WTC11 (cell line): ENCODE results near the gene IZUMO1. TPM values are rescaled to one million over a fixed set of nuclear protein-coding genes. Genes with fewer than 3 reads are reported as not detected.

Experiments
- ATAC-seq: fragments of 200-7000 bp; cut with Tn5 transposase; 2 replicates; pipeline ENCODE4 v1.10.0; 2021; ENCODE audit warnings: mild to moderate bottlenecking, moderate library complexity
- CTCF ChIA-PET: fragments of 300-600 bp; sonication (Branson Sonifier 250); formaldehyde crosslinking; loops from one replicate; lab custom pipeline; 2021; ENCODE audit warnings: antibody characterized with exemption; lab: Charles Lee
- POLR2A ChIA-PET: fragments of 350-600 bp; sonication (Branson Sonifier 250); formaldehyde crosslinking; loops from one replicate; lab custom pipeline; 2021; ENCODE audit warnings: antibody characterized with exemption; lab: Charles Lee
- DNase-seq: peaks from one replicate; pipeline ENCODE4 v3.0.0; 2021; ENCODE audit warnings: low spot score
- H3K27ac Mint-ChIP-seq: 2 replicates; pipeline ENCODE4 v1.8.0; 2021; ENCODE audit warnings: mixed read lengths
- H3K27me3 Mint-ChIP-seq: 2 replicates; pipeline ENCODE4 v1.8.0; 2021; ENCODE audit warnings: low read depth, mild to moderate bottlenecking, moderate library complexity, mixed read lengths
- H3K36me3 Mint-ChIP-seq: 2 replicates; pipeline ENCODE4 v1.8.0; 2021; ENCODE audit warnings: mixed read lengths
- H3K4me1 Mint-ChIP-seq: 2 replicates; pipeline ENCODE4 v1.8.0; 2022; ENCODE audit warnings: mixed read lengths
- H3K4me3 Mint-ChIP-seq: 2 replicates; pipeline ENCODE4 v1.8.0; 2021; ENCODE audit warnings: mild to moderate bottlenecking, moderate library complexity, mixed read lengths
- H3K9me3 Mint-ChIP-seq: 2 replicates; pipeline ENCODE4 v1.8.0; 2021; ENCODE audit warnings: mixed read lengths
- CBFB ChIP-seq: sonication (generic); formaldehyde crosslinking; IDR thresholded peaks from 2 replicates; pipeline ENCODE4 v1.8.1; 2022; ENCODE audit warnings: mild to moderate bottlenecking, low read depth, missing genetic modification reagents
- CREB1 ChIP-seq: sonication (generic); formaldehyde crosslinking; IDR thresholded peaks from 2 replicates; pipeline ENCODE4 v1.8.0; 2023; ENCODE audit warnings: mild to moderate bottlenecking, missing genetic modification reagents
- ERG ChIP-seq: fragments of 250-450 bp; sonication (Bioruptor Pico); IDR thresholded peaks from 2 replicates; pipeline ENCODE4 v1.8.0; 2021; ENCODE audit warnings: mild to moderate bottlenecking
- ESRRA ChIP-seq: sonication (generic); formaldehyde crosslinking; IDR thresholded peaks from 2 replicates; pipeline ENCODE4 v1.8.1; 2022; ENCODE audit warnings: mild to moderate bottlenecking, missing genetic modification reagents, borderline replicate concordance
- JUN ChIP-seq: sonication (generic); formaldehyde crosslinking; IDR thresholded peaks from 2 replicates; pipeline ENCODE4 v1.8.0; 2023; ENCODE audit warnings: mild to moderate bottlenecking, missing genetic modification reagents
- MXD4 ChIP-seq: fragments of 250-450 bp; sonication (Bioruptor Pico); IDR thresholded peaks from 2 replicates; pipeline ENCODE4 v1.8.0; 2021; ENCODE audit warnings: mild to moderate bottlenecking, moderate library complexity, borderline replicate concordance
- NFATC4 ChIP-seq: fragments of 250-450 bp; sonication (Bioruptor Pico); IDR thresholded peaks from 2 replicates; pipeline ENCODE4 v1.9.0; 2021; ENCODE audit warnings: mild to moderate bottlenecking
- NFE2L1 ChIP-seq: sonication (generic); formaldehyde crosslinking; IDR thresholded peaks from 2 replicates; pipeline ENCODE4 v1.8.1; 2023; ENCODE audit warnings: missing genetic modification reagents
- NFYB ChIP-seq: sonication (generic); formaldehyde crosslinking; conservative IDR thresholded peaks from 2 replicates; pipeline ENCODE4 v1.8.0; 2022; ENCODE audit warnings: low read depth, missing genetic modification reagents
- NR2C2 ChIP-seq: sonication (generic); formaldehyde crosslinking; IDR thresholded peaks from 2 replicates; pipeline ENCODE4 v1.8.0; 2022; ENCODE audit warnings: mild to moderate bottlenecking, missing genetic modification reagents
- RORB ChIP-seq: fragments of 250-450 bp; sonication (Bioruptor Pico); IDR thresholded peaks from 2 replicates; pipeline ENCODE4 v1.9.0; 2021; ENCODE audit warnings: mild to moderate bottlenecking
- SMAD4 ChIP-seq: sonication (generic); formaldehyde crosslinking; IDR thresholded peaks from 2 replicates; pipeline ENCODE4 v1.8.0; 2022; ENCODE audit warnings: mild to moderate bottlenecking, missing genetic modification reagents
- SP1 ChIP-seq: sonication (generic); formaldehyde crosslinking; conservative IDR thresholded peaks from 2 replicates; pipeline ENCODE4 v1.8.1; 2022; ENCODE audit warnings: missing genetic modification reagents
- TEAD4 ChIP-seq: sonication (generic); formaldehyde crosslinking; IDR thresholded peaks from 2 replicates; pipeline ENCODE4 v1.8.0; 2022; ENCODE audit warnings: mild to moderate bottlenecking, missing genetic modification reagents
- ZBTB21 ChIP-seq: sonication (generic); formaldehyde crosslinking; IDR thresholded peaks from 2 replicates; pipeline ENCODE4 v1.8.1; 2023; ENCODE audit warnings: mild to moderate bottlenecking, missing genetic modification reagents, borderline replicate concordance
- ZNF232 ChIP-seq: sonication (generic); formaldehyde crosslinking; IDR thresholded peaks from 2 replicates; pipeline ENCODE4 v1.8.0; 2022; ENCODE audit warnings: mild to moderate bottlenecking, missing genetic modification reagents
- ZNF263 ChIP-seq: sonication (generic); formaldehyde crosslinking; IDR thresholded peaks from 2 replicates; pipeline ENCODE4 v1.8.1; 2022; ENCODE audit warnings: low read depth, mild to moderate bottlenecking, moderate library complexity, missing genetic modification reagents
- ZNF425 ChIP-seq: fragments of 250-450 bp; sonication (Bioruptor Pico); conservative IDR thresholded peaks from 2 replicates; pipeline ENCODE4 v1.9.0; 2021; ENCODE audit warnings: mild to moderate bottlenecking
- ZNF512 ChIP-seq: sonication (generic); formaldehyde crosslinking; IDR thresholded peaks from 2 replicates; pipeline ENCODE4 v1.8.1; 2022; ENCODE audit warnings: missing genetic modification reagents, borderline replicate concordance
- total RNA-seq: library from RNA; stranded (reverse); gene quantifications from 3 replicates; pipeline ENCODE4 v1.2.3, GENCODE V29; 2021
- TF ChIP-seq, protein P1 (sequence below): sonication (generic); formaldehyde crosslinking; IDR thresholded peaks from 2 replicates; pipeline ENCODE4 v1.8.1; 2023; ENCODE audit warnings: mild to moderate bottlenecking, moderate library complexity, missing genetic modification reagents
- TF ChIP-seq, protein P2 (sequence below): sonication (generic); formaldehyde crosslinking; conservative IDR thresholded peaks from 2 replicates; pipeline ENCODE4 v1.8.1; 2022; ENCODE audit warnings: mild to moderate bottlenecking, missing genetic modification reagents

IZUMO1 gene
- total RNA-seq, 1 experiment from 2014 or later, result 2.2 TPM

DNA sequence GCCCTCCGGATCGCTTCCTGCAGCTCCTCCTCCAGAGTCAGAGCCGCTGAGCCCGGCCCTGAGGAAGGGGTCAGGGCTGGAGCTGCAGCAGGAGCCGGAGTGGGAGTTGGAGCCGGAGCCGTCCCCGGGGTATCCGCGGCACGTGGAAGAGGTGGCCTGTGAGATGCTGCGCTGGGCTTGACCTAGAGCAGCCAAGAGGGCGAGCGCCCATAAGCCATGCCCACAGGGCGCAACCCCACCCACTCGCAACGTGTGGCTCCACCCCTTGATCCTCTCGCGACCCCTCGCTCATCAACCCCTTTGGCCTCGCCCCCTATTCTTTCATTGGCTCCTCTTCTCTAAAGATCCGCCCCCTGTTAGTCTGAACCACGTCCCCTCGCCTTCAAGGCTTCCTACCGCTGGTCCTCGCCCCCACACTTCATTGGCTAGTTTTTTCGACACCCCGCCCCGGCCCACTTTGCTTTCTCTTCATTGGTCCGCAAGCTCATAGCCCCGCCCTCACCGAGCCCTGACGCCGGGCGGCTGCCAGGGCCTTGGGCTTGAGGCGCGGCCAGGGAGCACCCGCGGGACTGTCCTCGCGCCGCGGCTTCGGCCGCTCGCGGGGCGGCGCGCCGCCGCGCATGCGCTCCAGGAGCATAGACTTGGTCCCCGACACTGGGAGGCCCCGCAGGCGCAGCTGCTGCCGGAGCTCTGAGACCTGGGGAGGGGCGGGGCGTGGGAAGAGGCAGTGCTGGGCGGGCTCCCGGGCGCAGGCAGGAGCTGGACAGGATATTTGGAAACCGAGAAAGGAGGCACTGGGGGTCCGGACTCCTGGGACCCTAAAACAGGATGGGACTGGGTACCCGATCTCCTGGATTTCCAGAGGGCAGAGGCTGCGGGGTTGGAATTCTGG is 32.6 kb downstream of the IZUMO1 start (continued):
- peak; percentile 90 for TF ChIP-seq SP1 (CRISPR knock-in tag)

GRCh38 chr19:48713041-48713863 is 33.5 kb downstream of the IZUMO1 start:
- ATAC-seq, result peak; percentile 14
- Mint-ChIP-seq H3K27ac (no peak overlapping the region), H3K9me3 (peaks cover 7% of the 10 kb centered on the region)
- TF ChIP-seq ESRRA (no peak), JUN (CRISPR knock-in tag) (no peak), ERG (CRISPR knock-in tag) (no peak), NFE2L1 (CRISPR knock-in tag) (no peak), ZNF512 (no peak), ZNF263 (CRISPR knock-in tag) (no peak), SP1 (CRISPR knock-in tag) (no peak), SMAD4 (CRISPR knock-in tag) (no peak), ZNF425 (no peak), CBFB (CRISPR knock-in tag) (no peak)
- TF ChIP-seq, protein P1, sequence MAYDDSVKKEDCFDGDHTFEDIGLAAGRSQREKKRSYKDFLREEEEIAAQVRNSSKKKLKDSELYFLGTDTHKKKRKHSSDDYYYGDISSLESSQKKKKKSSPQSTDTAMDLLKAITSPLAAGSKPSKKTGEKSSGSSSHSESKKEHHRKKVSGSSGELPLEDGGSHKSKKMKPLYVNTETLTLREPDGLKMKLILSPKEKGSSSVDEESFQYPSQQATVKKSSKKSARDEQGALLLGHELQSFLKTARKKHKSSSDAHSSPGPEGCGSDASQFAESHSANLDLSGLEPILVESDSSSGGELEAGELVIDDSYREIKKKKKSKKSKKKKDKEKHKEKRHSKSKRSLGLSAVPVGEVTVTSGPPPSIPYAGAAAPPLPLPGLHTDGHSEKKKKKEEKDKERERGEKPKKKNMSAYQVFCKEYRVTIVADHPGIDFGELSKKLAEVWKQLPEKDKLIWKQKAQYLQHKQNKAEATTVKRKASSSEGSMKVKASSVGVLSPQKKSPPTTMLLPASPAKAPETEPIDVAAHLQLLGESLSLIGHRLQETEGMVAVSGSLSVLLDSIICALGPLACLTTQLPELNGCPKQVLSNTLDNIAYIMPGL (CRISPR knock-in tag), result no peak
- TF ChIP-seq, all 79 proteins: peak for 0
- ChIA-PET CTCF (interaction anchor here (0.6 to 4.7 kb wide), 21 partner anchors 9 to 286 kb away, joined by 3 to 51 read pairs (median 5); partner anchors contain the start of genes CA11, FUT2, IZUMO1 and RASIP1), POLR2A (interaction anchor here (0.5 to 2.3 kb wide), 6 partner anchors 18 to 1903 kb away, joined by 3 to 20 read pairs (median 5); partner anchors contain the start of genes FUT2 and GYS1)
- Mint-ChIP-seq H3K27me3 (peaks cover 3% of the 10 kb centered on the region; the same call in 1 of the 2 replicates), H3K4me3 (peak overlapping the region; percentile 86), H3K4me1 (peaks cover 30% of the 10 kb centered on the region), H3K36me3 (peaks cover 14% of the 10 kb centered on the region)
- DNase-seq, result peak; percentile 59

GRCh38 chr19:48711106-48711662 is 35.5 kb downstream of the IZUMO1 start:
- Mint-ChIP-seq H3K4me1 (peaks cover 26% of the 10 kb centered on the region), H3K36me3 (peaks cover 14% of the 10 kb centered on the region), H3K4me3 (no peak overlapping the region; the same call in 1 of the 2 replicates), H3K27me3 (peaks cover 3% of the 10 kb centered on the region; the same call in 1 of the 2 replicates), H3K9me3 (peaks cover 7% of the 10 kb centered on the region), H3K27ac (peak overlapping the region; percentile 49; the same call in 1 of the 2 replicates)
- ChIA-PET POLR2A (interaction anchor here (0.5 to 0.6 kb wide), 2 partner anchors 20 to 403 kb away, joined by 3 read pairs; no protein-coding TSS in a partner anchor), CTCF (interaction anchor here (0.7 to 1.1 kb wide), 4 partner anchors 15 to 300 kb away, joined by 3 to 5 read pairs (median 4); partner anchors contain the start of gene FUT2)
- DNase-seq, result no peak
- no peak for ATAC-seq
- no peak for TF ChIP-seq NFATC4 (CRISPR knock-in tag)
- TF ChIP-seq NR2C2 (CRISPR knock-in tag), result no peak
- no peak for TF ChIP-seq ZNF263 (CRISPR knock-in tag)
- TF ChIP-seq SMAD4 (CRISPR knock-in tag), result no peak
- no peak for TF ChIP-seq ERG (CRISPR knock-in tag)
- TF ChIP-seq, protein P2, sequence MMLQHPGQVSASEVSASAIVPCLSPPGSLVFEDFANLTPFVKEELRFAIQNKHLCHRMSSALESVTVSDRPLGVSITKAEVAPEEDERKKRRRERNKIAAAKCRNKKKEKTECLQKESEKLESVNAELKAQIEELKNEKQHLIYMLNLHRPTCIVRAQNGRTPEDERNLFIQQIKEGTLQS (CRISPR knock-in tag), result no peak
- TF ChIP-seq NFYB (CRISPR knock-in tag), result no peak
- no peak for TF ChIP-seq TEAD4 (CRISPR knock-in tag)
- TF ChIP-seq CREB1 (CRISPR knock-in tag), result no peak
- TF ChIP-seq ZNF232 (CRISPR knock-in tag), result no peak
- TF ChIP-seq MXD4, result no peak
- TF ChIP-seq RORB (CRISPR knock-in tag), result no peak
- no peak for TF ChIP-seq ZBTB21 (CRISPR knock-in tag)
